Stimulated activated effector memory CD8-positive, alpha-beta T cell treated with anti-CD3 and anti-CD28 coated beads, Interleukin-12 subunit alpha, Interleukin-12 subunit beta, amount 100 ng/mL, for 72 hours (primary cell): ENCODE data around the gene MLIP.
"Not testable (repeated sequence)": the region's sequence is repeated elsewhere in the genome, so short reads cannot be mapped to it uniquely, and the experiment has no call there.

Experiments
- ATAC-seq: fragments of 150-1000 bp; cut with Tn5 transposase; 2 replicates; pipeline ENCODE4 v1.10.0; 2021
- DNase-seq, 2 donors: peaks; one replicate each; pipeline ENCODE4 v3.0.0; 2021 to 2022; ENCODE audit warnings: low spot score in 2 of 2
- H3K27ac Mint-ChIP-seq: one replicate; pipeline ENCODE4 v1.8.0; 2022; ENCODE audit warnings: mild to moderate bottlenecking, mixed read lengths
- H3K36me3 Mint-ChIP-seq: one replicate; pipeline ENCODE4 v1.8.0; 2022; ENCODE audit warnings: mild to moderate bottlenecking, mixed read lengths
- H3K4me1 Mint-ChIP-seq: one replicate; pipeline ENCODE4 v1.8.0; 2022; ENCODE audit warnings: mixed read lengths
- H3K4me3 Mint-ChIP-seq: one replicate; pipeline ENCODE4 v1.8.0; 2022; ENCODE audit warnings: mild to moderate bottlenecking, mixed read lengths
- H3K9me3 Mint-ChIP-seq: one replicate; pipeline ENCODE4 v1.8.0; 2022; ENCODE audit warnings: mixed read lengths

The MLIP gene

DNA sequence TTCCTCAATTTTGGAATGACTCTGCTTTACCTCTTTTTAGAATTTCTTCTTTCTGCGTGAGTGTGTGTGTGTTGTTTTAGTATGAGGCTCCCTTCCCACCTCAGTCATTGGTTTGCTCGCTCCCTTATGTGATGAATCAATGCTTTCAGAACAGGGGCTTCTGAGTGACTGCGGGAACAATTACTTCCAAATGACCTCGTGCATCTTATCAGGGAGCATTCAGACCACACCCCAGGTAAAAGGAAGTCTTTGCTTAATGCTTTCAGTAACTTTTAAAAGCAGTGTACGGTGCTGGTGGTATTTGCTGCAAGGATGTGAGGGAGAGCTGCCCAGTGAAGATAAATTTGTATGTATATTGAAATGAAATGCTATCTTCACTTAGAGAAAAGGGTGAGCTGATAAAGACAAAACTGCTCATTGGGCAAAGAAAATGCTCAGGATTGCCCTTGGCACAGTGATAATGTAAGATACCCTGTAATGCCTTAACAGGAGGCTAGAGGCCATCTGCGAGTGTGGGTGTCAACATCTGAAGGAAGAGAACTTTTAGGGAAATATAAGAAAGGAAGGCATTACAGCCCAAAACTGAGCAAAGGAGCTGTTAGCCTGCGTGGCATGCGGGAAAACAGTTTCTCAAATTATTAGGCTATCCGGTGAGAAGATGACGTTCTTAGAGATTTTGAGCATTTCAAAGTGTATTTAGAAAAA is at the start of gene MLIP:
Gene MLIP (plus strand): TSS at position 103 of the 705 bp plus-strand sequence. CDS start 37 bp downstream, at position 140.
- H3K36me3 Mint-ChIP-seq = no peaks in the 10 kb centered on the region
- ATAC-seq = no peak
- H3K4me1 Mint-ChIP-seq = no peaks in the 10 kb centered on the region
- no peak within 1 kb of the TSS for H3K4me3 Mint-ChIP-seq
- no peak within 1 kb of the TSS for H3K27ac Mint-ChIP-seq
- DNase-seq = no peak
- H3K9me3 Mint-ChIP-seq = peaks cover 9% of the 10 kb centered on the region

GRCh38 chr6:54063228-54063539 is 48.1 kb upstream of the MLIP start:
- no peak for DNase-seq
- Mint-ChIP-seq H3K4me1 (no peaks in the 10 kb centered on the region), H3K36me3 (no peaks in the 10 kb centered on the region), H3K9me3 (no peaks in the 10 kb centered on the region), H3K27ac (no peak overlapping the region), H3K4me3 (no peak overlapping the region)
- ATAC-seq = no peak

- no peak overlapping the region for H3K27ac Mint-ChIP-seq
- DNase-seq = no peak
- no peaks in the 10 kb centered on the region for H3K36me3 Mint-ChIP-seq
- no peaks in the 10 kb centered on the region for H3K9me3 Mint-ChIP-seq
- no peak overlapping the region for H3K4me3 Mint-ChIP-seq
- ATAC-seq = no peak
- no peaks in the 10 kb centered on the region for H3K4me1 Mint-ChIP-seq
Measured at GRCh38 chr6:54068694-54069093, 42.5 kb upstream of the MLIP start.

DNA sequence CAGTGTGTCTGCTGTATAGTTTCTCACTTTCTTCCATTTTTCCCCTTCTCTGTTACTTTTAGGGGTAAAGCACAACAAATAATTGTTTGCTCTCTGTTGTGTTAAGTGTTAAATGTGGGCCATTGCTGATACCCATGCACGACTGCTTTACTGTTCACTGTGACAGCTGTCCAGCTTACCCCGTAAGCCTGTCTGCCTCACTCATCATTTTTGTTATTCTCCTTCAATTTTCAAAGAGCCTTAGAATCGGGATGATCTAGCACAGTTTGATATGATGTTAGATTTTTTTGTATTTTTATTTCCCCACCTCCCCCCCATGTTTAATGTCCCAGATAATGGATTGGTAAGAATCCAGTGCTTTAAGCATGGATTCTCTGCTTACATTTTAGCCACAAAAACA is 41.2 kb upstream of the MLIP start:
- Mint-ChIP-seq H3K27ac (no peak overlapping the region), H3K4me1 (no peaks in the 10 kb centered on the region), H3K9me3 (no peaks in the 10 kb centered on the region), H3K4me3 (no peak overlapping the region), H3K36me3 (no peaks in the 10 kb centered on the region)
- ATAC-seq (no peak), DNase-seq (no peak)

GRCh38 chr6:54071821-54072340 is 39.4 kb upstream of the MLIP start:
- no peak for ATAC-seq
- Mint-ChIP-seq H3K9me3 (no peaks in the 10 kb centered on the region), H3K36me3 (no peaks in the 10 kb centered on the region), H3K27ac (no peak overlapping the region), H3K4me1 (no peaks in the 10 kb centered on the region), H3K4me3 (no peak overlapping the region)
- no peak for DNase-seq

- no peaks in the 10 kb centered on the region for H3K4me1 Mint-ChIP-seq
- no peak for DNase-seq
- no peaks in the 10 kb centered on the region for H3K36me3 Mint-ChIP-seq
- no peak overlapping the region for H3K27ac Mint-ChIP-seq
- no peaks in the 10 kb centered on the region for H3K9me3 Mint-ChIP-seq
- ATAC-seq = no peak
- no peak overlapping the region for H3K4me3 Mint-ChIP-seq
Measured at GRCh38 chr6:54072635-54073313, 38.5 kb upstream of the MLIP start.

DNA sequence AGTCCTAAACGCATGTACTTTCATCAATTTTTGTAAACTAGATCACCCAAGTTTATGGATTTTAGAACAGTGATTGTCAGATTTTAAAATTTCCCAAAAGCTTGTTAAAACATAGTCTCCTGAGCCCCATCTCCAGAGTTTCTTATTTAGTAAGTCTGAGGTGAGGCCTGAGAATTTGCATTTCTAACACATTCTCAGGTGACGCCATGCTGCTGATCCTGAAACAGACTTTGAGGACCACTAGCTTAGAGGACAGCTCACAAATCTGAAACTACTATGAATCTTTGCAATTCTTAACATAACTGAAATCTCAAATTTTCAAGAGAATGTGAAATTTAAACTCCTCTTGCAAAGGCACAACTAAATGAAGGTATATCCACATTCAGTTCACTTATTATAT is 37.8 kb upstream of the MLIP start:
- no peak for ATAC-seq
- H3K27ac Mint-ChIP-seq = no peak overlapping the region
- H3K4me1 Mint-ChIP-seq = no peaks in the 10 kb centered on the region
- H3K4me3 Mint-ChIP-seq = no peak overlapping the region
- DNase-seq = no peak
- H3K36me3 Mint-ChIP-seq = no peaks in the 10 kb centered on the region
- no peaks in the 10 kb centered on the region for H3K9me3 Mint-ChIP-seq

DNA sequence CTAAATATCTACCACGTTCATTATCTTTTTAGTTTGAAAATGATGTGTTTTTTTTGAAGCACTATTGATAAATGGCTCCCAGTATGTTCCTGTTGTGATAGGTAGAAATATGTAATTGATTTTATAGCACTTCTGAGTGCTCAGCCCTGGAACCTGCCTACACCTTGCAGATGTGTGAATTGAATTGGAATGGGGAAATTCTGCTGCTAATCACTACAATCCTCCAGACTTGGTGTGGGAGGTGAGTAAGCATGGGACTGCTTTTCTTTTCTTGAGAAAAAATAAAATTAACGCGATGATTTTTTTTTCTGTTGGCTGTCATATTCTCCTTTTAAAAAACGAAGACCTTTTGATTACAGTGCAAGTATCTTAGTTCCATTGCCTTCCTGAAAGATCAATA is 37.1 kb upstream of the MLIP start:
- Mint-ChIP-seq H3K27ac (no peak overlapping the region), H3K4me3 (no peak overlapping the region), H3K36me3 (no peaks in the 10 kb centered on the region), H3K4me1 (no peaks in the 10 kb centered on the region), H3K9me3 (no peaks in the 10 kb centered on the region)
- ATAC-seq = no peak
- no peak for DNase-seq

DNA sequence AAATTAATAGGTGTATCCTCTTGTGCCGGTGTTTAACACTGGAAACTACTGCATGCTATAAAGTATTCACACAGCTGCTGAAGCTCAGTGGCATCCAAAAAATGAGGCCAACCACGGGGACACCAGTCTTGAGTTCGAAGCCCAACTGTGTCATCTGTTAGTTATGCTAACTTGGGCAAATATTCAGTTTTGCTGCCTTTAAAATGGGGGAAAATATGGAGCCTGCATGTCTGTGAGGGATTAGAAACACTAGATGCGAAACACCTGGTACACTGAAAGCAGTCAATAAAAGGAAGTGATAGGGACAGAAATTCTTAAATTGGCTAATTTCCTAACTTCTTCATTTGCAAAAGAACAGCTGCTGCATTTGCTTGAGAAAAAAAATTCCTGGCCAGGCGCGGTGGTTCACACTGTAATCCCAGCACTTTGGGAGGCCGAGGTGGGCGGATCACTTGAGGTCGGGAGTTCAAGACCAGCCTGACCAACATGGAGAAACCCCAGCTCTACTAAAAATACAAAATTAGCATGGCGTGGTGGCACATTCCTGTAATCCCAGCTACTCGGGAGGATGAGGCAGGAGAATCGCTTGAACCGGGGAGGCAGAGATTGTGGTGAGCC is 36.6 kb upstream of the MLIP start:
- Mint-ChIP-seq H3K36me3 (no peaks in the 10 kb centered on the region), H3K4me3 (no peak overlapping the region), H3K4me1 (no peaks in the 10 kb centered on the region), H3K27ac (no peak overlapping the region), H3K9me3 (no peaks in the 10 kb centered on the region)
- ATAC-seq (no peak), DNase-seq (no peak)

DNA sequence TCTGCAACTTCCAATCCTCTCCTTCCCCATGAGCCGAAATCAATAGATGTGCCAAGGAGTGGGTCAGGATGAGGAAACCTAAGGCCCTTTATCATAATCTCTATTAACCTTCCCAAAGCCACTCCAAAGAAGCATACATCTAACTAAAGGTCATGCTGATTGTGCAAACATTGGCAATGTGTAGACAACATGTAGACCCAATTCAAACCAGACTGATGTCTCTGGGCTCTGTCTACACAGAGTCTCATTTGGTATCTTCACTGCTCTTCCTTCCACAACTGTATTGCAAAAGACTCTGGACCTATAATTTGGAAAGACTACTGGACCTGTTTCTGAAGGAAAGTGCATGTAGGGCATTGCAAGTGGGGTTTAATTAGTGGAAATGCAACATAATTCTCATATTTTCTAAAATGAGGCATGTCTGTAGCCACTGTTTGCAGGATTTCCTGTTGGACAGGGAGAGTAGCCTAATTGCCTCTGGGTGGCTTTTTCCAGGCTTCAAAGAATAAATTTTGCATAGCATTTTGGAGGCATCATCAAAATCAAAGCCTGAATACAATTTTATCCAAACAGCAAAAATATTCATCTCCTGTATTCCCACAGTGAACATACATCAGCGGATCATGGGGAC is 35.0 kb upstream of the MLIP start:
- no peaks in the 10 kb centered on the region for H3K4me1 Mint-ChIP-seq
- no peak for DNase-seq
- no peak for ATAC-seq
- no peak overlapping the region for H3K27ac Mint-ChIP-seq
- no peaks in the 10 kb centered on the region for H3K9me3 Mint-ChIP-seq
- no peak overlapping the region for H3K4me3 Mint-ChIP-seq
- H3K36me3 Mint-ChIP-seq = no peaks in the 10 kb centered on the region

DNA sequence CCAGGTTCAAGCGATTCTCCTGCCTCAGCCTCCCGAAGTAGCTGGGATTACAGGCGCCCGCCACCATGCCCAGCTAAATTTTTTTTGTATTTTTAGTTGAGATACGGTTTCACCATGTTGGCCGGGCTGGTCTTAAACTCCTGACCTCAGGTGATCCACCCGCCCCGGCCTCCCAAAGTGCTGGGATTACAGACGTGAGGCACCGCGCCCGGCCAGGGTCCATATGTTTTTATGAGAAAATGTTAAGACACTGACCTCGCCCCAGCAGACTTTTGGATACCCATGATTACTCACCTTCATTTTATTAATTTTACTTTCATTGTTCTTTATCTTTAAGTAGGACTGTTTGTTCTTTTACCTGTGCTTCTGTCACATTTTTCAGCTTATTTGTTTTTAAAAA is 29.7 kb upstream of the MLIP start:
- not testable (repeated sequence) for ATAC-seq, H3K4me1 Mint-ChIP-seq, DNase-seq, H3K4me3 Mint-ChIP-seq, H3K9me3 Mint-ChIP-seq, H3K27ac Mint-ChIP-seq, H3K36me3 Mint-ChIP-seq

DNA sequence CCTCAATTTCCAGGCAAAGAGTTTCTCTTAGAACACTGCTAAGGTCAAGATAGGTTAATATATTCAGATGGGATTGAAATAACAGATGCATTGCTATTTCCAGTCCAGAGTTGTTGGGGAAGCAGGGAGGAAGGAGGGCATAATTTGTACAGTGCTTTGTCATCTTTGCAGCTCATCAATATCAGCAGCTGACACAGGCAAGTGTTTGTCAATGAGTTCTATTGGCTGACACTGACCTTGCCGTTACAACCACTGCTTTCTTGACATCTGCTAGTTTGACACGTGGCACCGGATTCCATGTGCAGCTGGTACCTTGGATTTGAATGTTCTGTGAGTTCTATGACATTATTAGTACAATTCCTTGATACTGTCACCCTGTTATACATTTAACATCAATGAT is 28.0 kb upstream of the MLIP start:
- Mint-ChIP-seq H3K4me3 (no peak overlapping the region), H3K4me1 (no peaks in the 10 kb centered on the region), H3K9me3 (no peaks in the 10 kb centered on the region), H3K36me3 (no peaks in the 10 kb centered on the region), H3K27ac (no peak overlapping the region)
- no peak for DNase-seq
- ATAC-seq = no peak

GRCh38 chr6:54084231-54084630 is 27.0 kb upstream of the MLIP start:
- H3K9me3 Mint-ChIP-seq = no peaks in the 10 kb centered on the region
- ATAC-seq (no peak), DNase-seq (no peak)
- H3K4me3 Mint-ChIP-seq = no peak overlapping the region
- H3K27ac Mint-ChIP-seq = no peak overlapping the region
- H3K4me1 Mint-ChIP-seq = no peaks in the 10 kb centered on the region
- no peaks in the 10 kb centered on the region for H3K36me3 Mint-ChIP-seq

GRCh38 chr6:54085047-54085446 is 26.2 kb upstream of the MLIP start:
- no peak overlapping the region for H3K4me3 Mint-ChIP-seq
- no peak for ATAC-seq
- no peaks in the 10 kb centered on the region for H3K36me3 Mint-ChIP-seq
- no peak for DNase-seq
- H3K27ac Mint-ChIP-seq = no peak overlapping the region
- H3K9me3 Mint-ChIP-seq = no peaks in the 10 kb centered on the region
- no peaks in the 10 kb centered on the region for H3K4me1 Mint-ChIP-seq

GRCh38 chr6:54085541-54085940 is 25.7 kb upstream of the MLIP start:
- Mint-ChIP-seq H3K4me1 (no peaks in the 10 kb centered on the region), H3K4me3 (no peak overlapping the region), H3K36me3 (no peaks in the 10 kb centered on the region), H3K27ac (no peak overlapping the region), H3K9me3 (no peaks in the 10 kb centered on the region)
- ATAC-seq (no peak), DNase-seq (no peak)

GRCh38 chr6:54086439-54086838 is 24.8 kb upstream of the MLIP start:
- no peak overlapping the region for H3K27ac Mint-ChIP-seq
- no peaks in the 10 kb centered on the region for H3K36me3 Mint-ChIP-seq
- no peaks in the 10 kb centered on the region for H3K4me1 Mint-ChIP-seq
- H3K4me3 Mint-ChIP-seq = no peak overlapping the region
- no peak for ATAC-seq
- DNase-seq = no peak
- H3K9me3 Mint-ChIP-seq = no peaks in the 10 kb centered on the region
